Esophagus muscularis mucosa (tissue), 4 donors: ENCODE results near the gene CHSY3. TPM values are rescaled to one million over a fixed set of nuclear protein-coding genes. Genes with fewer than 3 reads are reported as not detected.

Experiments
- DNase-seq: peaks from one replicate; pipeline ENCODE4 v3.0.0-alpha.2; 2017; ENCODE audit errors: extremely low spot score
- H3K27ac ChIP-seq, 4 donors: fragments of 200-600 bp; sonication (generic); replicated peaks in 1 of 4; 1 replicate in 3 of 4; 2 replicates in 1 of 4; pipeline ENCODE4 v1.5.1; 2016 to 2019; ENCODE audit warnings: mild to moderate bottlenecking in 1 of 4
- H3K27me3 ChIP-seq, 4 donors: fragments of 200-600 bp; sonication (generic); one replicate each; pipeline versions ENCODE4 v1.5.1 to v1.6.0; 2016 to 2019
- H3K36me3 ChIP-seq, 4 donors: fragments of 200-600 bp; sonication (generic); one replicate each; pipeline ENCODE4 v1.5.1; 2016 to 2019
- H3K4me1 ChIP-seq, 4 donors: fragments of 200-600 bp; sonication (generic); one replicate each; pipeline ENCODE4 v1.5.1; 2016 to 2019
- H3K4me3 ChIP-seq, 4 donors: fragments of 200-600 bp; sonication (generic); 1 replicate in 2 of 4; 2 replicates in 2 of 4; pipeline ENCODE4 v1.5.1; 2016 to 2019; ENCODE audit warnings: mild to moderate bottlenecking in 4 of 4, moderate library complexity in 1 of 4
- H3K9me3 ChIP-seq, 4 donors: fragments of 200-600 bp; sonication (generic); 1 replicate in 3 of 4; 2 replicates in 1 of 4; pipeline ENCODE4 v1.5.1; 2016 to 2019
- EP300 ChIP-seq: sonication (generic); formaldehyde crosslinking; IDR thresholded peaks from one replicate; pipeline ENCODE4 v1.6.1; 2017; ENCODE audit warnings: antibody characterized with exemption
- POLR2A ChIP-seq: fragments of 450-650 bp; IDR thresholded peaks from one replicate; pipeline ENCODE4 v1.6.1; 2017; ENCODE audit warnings: antibody characterized with exemption, moderate library complexity, mild to moderate bottlenecking, low read depth
- POLR2AphosphoS5 ChIP-seq, 2 donors: sonication (generic); formaldehyde crosslinking; IDR thresholded peaks; one replicate each; pipeline ENCODE4 v1.6.1; 2017; ENCODE audit warnings: antibody characterized with exemption in 2 of 2
- WGBS: methylation state at CpG from one replicate; pipeline ENCODE4 v1.1.5; 2018; 5-methylcytosine and 5-hydroxymethylcytosine counted together
- intact Hi-C: fragments of 100-400 bp; cut with DNase I; formaldehyde crosslinking; loops from one replicate; pipeline ENCODE4 v1.15.1; 2023
- total RNA-seq, 4 donors: library from RNA; depleted of rRNA; stranded (reverse); fragments of >200 nt; gene quantifications; one replicate each; pipeline versions ENCODE4 v1.1.0 to v1.2.1, GENCODE V29; 2016
- TF ChIP-seq, protein P1 (sequence below), 3 experiments: fragments of 200-600 bp in 2 of 3; fragments of 450-650 bp in 1 of 3; sonication (generic) in 2 of 3; IDR thresholded peaks; one replicate each; pipeline ENCODE4 v1.5.1; 2017 to 2019; ENCODE audit warnings: antibody characterized with exemption in 3 of 3, mild to moderate bottlenecking in 2 of 3, moderate library complexity in 1 of 3

The CHSY3 gene
- total RNA-seq, 4 donors from 2014 or later, result 1.2 to 2.1 (median 1.7) TPM

DNA sequence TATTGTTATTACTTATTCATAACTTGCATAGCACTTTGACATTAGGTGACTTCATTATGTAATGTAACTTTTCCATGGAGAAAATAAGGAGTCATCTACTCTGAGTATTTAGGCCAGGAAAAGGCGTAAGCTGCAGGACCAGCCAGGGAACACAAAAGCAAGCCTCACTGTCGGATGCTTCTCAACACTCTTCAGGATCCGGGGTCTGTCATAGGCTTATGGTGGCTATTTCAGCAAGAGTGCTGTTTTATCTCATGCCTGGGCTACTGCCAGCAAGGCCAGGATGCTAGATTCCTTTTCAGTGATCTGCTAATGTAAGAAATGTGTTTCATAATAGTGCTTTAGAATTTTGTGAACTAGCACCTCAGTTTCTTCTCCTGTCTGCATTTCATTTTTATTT lies 162.4 kb downstream of the CHSY3 start:
- no peak overlapping the region for H3K4me3 ChIP-seq
- intact Hi-C loops, result no loop called here
- no peaks in the 10 kb centered on the region for H3K9me3 ChIP-seq
- TF ChIP-seq EP300 (no peak), POLR2AphosphoS5 (IDR thresholded peaks at IDR 0.05) (no peak), POLR2A (no peak)
- TF ChIP-seq, protein P1, sequence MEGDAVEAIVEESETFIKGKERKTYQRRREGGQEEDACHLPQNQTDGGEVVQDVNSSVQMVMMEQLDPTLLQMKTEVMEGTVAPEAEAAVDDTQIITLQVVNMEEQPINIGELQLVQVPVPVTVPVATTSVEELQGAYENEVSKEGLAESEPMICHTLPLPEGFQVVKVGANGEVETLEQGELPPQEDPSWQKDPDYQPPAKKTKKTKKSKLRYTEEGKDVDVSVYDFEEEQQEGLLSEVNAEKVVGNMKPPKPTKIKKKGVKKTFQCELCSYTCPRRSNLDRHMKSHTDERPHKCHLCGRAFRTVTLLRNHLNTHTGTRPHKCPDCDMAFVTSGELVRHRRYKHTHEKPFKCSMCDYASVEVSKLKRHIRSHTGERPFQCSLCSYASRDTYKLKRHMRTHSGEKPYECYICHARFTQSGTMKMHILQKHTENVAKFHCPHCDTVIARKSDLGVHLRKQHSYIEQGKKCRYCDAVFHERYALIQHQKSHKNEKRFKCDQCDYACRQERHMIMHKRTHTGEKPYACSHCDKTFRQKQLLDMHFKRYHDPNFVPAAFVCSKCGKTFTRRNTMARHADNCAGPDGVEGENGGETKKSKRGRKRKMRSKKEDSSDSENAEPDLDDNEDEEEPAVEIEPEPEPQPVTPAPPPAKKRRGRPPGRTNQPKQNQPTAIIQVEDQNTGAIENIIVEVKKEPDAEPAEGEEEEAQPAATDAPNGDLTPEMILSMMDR (IDR thresholded peaks at IDR 0.05), result no peak
- no peaks in the 10 kb centered on the region for H3K4me1 ChIP-seq
- no peaks in the 10 kb centered on the region for H3K27me3 ChIP-seq
- WGBS, result 59% methylated on average over 3 of the region's 3 CpGs
- H3K27ac ChIP-seq, result no peak overlapping the region
- no peak for DNase-seq
- no peaks in the 10 kb centered on the region for H3K36me3 ChIP-seq

DNA sequence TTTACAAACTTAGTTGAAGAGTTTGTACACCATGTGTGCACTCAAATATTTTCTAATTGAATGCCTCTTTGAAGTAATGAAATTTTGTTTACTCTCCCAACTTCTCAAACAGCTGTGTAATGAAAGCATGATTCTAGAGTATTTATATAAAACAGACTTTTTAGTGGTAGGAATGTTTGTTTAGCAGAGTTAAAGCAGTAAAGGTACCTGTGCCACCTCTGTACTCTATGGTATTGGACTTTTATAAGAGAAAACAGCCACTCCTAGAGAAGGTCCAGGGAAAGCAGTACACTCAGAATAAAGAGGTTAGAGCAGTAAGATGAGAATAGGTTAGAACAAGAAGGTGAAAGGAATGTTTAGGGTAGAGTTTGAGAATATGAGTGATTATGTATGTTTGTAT lies 163.1 kb downstream of the CHSY3 start:
- DNase-seq, result no peak
- Histone ChIP-seq H3K4me1 (no peaks in the 10 kb centered on the region), H3K4me3 (no peak overlapping the region), H3K27me3 (no peaks in the 10 kb centered on the region), H3K36me3 (no peaks in the 10 kb centered on the region), H3K27ac (no peak overlapping the region), H3K9me3 (no peaks in the 10 kb centered on the region)
- TF ChIP-seq POLR2A (no peak), EP300 (no peak)
- TF ChIP-seq, protein P1 (IDR thresholded peaks at IDR 0.05), result no peak
- intact Hi-C loops, result no loop called here

DNA sequence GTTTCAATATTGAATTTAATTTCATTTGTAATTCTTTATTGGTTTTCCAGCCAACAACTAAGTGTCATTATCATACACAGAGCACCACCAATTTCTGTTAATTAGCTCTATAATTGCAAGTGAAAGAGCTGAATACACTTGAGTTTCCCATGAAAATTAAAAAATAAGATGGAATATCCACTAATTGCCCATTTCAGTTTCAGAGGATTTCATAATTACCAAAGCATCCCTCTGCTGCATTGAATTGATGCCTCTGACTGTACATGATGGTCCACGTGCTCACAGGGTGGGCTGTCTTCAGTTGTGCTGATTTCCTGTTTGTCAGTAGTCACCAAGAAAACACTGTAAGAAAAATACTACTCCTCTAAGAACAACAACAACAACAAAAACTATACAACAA lies 163.8 kb downstream of the CHSY3 start:
- no peaks in the 10 kb centered on the region for H3K36me3 ChIP-seq
- H3K4me1 ChIP-seq, result no peaks in the 10 kb centered on the region
- no peaks in the 10 kb centered on the region for H3K27me3 ChIP-seq
- no peak overlapping the region for H3K4me3 ChIP-seq
- H3K9me3 ChIP-seq, result no peaks in the 10 kb centered on the region
- no peak for TF ChIP-seq POLR2A
- TF ChIP-seq POLR2AphosphoS5 (IDR thresholded peaks at IDR 0.05), result no peak
- TF ChIP-seq EP300, result no peak
- TF ChIP-seq, protein P1 (IDR thresholded peaks at IDR 0.05), result no peak
- intact Hi-C loops, result no loop called here
- 71% methylated on average over 1 of the region's 1 CpG for WGBS
- no peak overlapping the region for H3K27ac ChIP-seq
- no peak for DNase-seq

DNA sequence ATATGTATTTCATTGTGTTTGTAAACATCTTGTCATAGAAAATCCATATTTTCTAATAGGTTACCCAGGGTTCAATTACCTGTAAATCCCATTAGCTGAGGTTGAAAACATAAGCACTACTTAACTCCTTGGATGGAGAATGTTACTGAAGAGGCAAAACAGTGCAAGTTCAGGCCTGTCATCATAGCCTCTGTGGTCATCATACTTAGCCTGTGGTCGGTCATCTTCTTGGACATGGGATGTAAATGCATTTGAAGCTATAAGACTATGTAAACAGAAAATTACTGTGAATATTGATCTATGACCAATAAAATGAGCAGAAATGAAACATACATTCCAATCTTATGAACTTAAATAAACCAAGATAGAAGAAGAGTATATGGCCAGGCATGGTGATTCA lies 164.7 kb downstream of the CHSY3 start:
- intact Hi-C loops, result no loop called here
- no peak for TF ChIP-seq POLR2AphosphoS5 (IDR thresholded peaks at IDR 0.05)
- TF ChIP-seq POLR2A, result no peak
- TF ChIP-seq, protein P1 (IDR thresholded peaks at IDR 0.05), result no peak
- no peak for TF ChIP-seq EP300
- WGBS, result 91% methylated on average over 1 of the region's 1 CpG
- Histone ChIP-seq H3K9me3 (no peaks in the 10 kb centered on the region), H3K4me3 (no peak overlapping the region), H3K27me3 (no peaks in the 10 kb centered on the region), H3K36me3 (no peaks in the 10 kb centered on the region), H3K27ac (no peak overlapping the region), H3K4me1 (no peaks in the 10 kb centered on the region)
- DNase-seq, result no peak

DNA sequence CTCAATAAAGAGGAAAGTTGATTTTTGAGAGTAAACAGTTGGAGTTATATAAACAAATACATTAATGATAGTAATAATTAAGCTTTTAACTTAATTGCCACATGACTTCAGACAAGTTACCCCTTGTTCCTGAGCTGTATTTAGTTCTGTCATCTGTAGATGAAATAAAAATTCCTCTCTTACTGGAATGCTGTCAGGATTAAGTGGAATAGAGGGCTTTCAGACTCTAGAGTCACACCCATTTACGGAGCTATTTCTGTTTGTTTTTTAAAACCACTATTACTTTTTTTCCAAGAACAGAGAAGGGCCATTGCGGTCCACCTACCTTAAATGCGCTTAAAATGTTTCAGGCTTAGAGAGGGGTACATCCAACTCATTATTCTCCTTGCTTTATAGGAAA lies 170.6 kb downstream of the CHSY3 start:
- DNase-seq, result no peak
- Histone ChIP-seq H3K4me3 (no peak overlapping the region), H3K4me1 (no peaks in the 10 kb centered on the region), H3K27ac (no peak overlapping the region), H3K36me3 (no peaks in the 10 kb centered on the region), H3K27me3 (no peaks in the 10 kb centered on the region), H3K9me3 (no peaks in the 10 kb centered on the region)
- intact Hi-C loops, result no loop called here
- TF ChIP-seq, protein P1 (IDR thresholded peaks at IDR 0.05), result no peak
- TF ChIP-seq POLR2A (no peak), EP300 (no peak), POLR2AphosphoS5 (IDR thresholded peaks at IDR 0.05) (no peak)
- 85% methylated on average over 3 of the region's 3 CpGs for WGBS
